GM12878 (cell line): ENCODE results near the gene GLIPR1L1. TPM values are rescaled to one million over a fixed set of nuclear protein-coding genes. Genes with fewer than 3 reads are reported as not detected.

Experiments
- ATF2 ChIP-seq: IDR thresholded peaks from 2 replicates; pipeline ENCODE4 v1.6.1; 2012; ENCODE audit warnings: low read length, inconsistent platforms
- ATF3 ChIP-seq: IDR thresholded peaks from 2 replicates; pipeline ENCODE4 v1.6.1; 2011; ENCODE audit warnings: low read depth, mild to moderate bottlenecking, low read length, moderate library complexity, borderline replicate concordance; ENCODE audit errors: extremely low read depth
- ATF7 ChIP-seq: fragments of 450-650 bp; IDR thresholded peaks from 2 replicates; pipeline ENCODE4 v1.6.1; 2016; ENCODE audit warnings: low read depth, mild to moderate bottlenecking
- BMI1 ChIP-seq: fragments of 450-650 bp; IDR thresholded peaks from 2 replicates; pipeline ENCODE4 v1.6.1; 2016; ENCODE audit warnings: mild to moderate bottlenecking, moderate library complexity, borderline replicate concordance
- CBX3 ChIP-seq: fragments of 200-600 bp; sonication (generic); IDR thresholded peaks from 2 replicates; pipeline ENCODE4 v1.6.1; 2016; ENCODE audit warnings: low read depth, borderline replicate concordance
- CREB1 ChIP-seq: IDR thresholded peaks from 2 replicates; pipeline ENCODE4 v1.6.1; 2012; ENCODE audit warnings: low read depth, mild to moderate bottlenecking, inconsistent platforms
- HDGF ChIP-seq: fragments of 450-650 bp; IDR thresholded peaks from 2 replicates; pipeline ENCODE4 v1.6.1; 2016; ENCODE audit warnings: antibody characterized with exemption
- JUNB ChIP-seq: IDR thresholded peaks from 2 replicates; pipeline ENCODE4 v1.6.1; 2016; ENCODE audit warnings: antibody characterized with exemption, mild to moderate bottlenecking
- KAT2A ChIP-seq: conservative IDR thresholded peaks from 2 replicates; pipeline ENCODE4 v1.6.1; 2011; ENCODE audit warnings: low read depth, low read length; ENCODE audit not compliant: control insufficient read depth
- MEF2A ChIP-seq: IDR thresholded peaks from 2 replicates; pipeline ENCODE4 v1.6.1; 2011; ENCODE audit warnings: low read depth, mild to moderate bottlenecking, low read length, moderate library complexity; ENCODE audit not compliant: insufficient read depth
- MLLT1 ChIP-seq: fragments of 450-650 bp; IDR thresholded peaks from 2 replicates; pipeline ENCODE4 v1.6.1; 2016; ENCODE audit warnings: mild to moderate bottlenecking
- MYC ChIP-seq: IDR thresholded peaks from 2 replicates; pipeline ENCODE4 v1.6.1; 2011; ENCODE audit warnings: mild to moderate bottlenecking, low read length, moderate library complexity, inconsistent platforms; ENCODE audit not compliant: insufficient read depth, insufficient replicate concordance, insufficient read length, severe bottlenecking
- NFYA ChIP-seq: IDR thresholded peaks from 2 replicates; pipeline ENCODE4 v1.6.1; 2011; ENCODE audit warnings: low read depth, mild to moderate bottlenecking, low read length, improper control_type of control experiment, borderline replicate concordance
- RAD51 ChIP-seq: fragments of 450-650 bp; IDR thresholded peaks from 2 replicates; pipeline ENCODE4 v1.6.1; 2016; ENCODE audit warnings: moderate library complexity, mild to moderate bottlenecking, inconsistent platforms
- RCOR1 ChIP-seq: conservative IDR thresholded peaks from 2 replicates; pipeline ENCODE4 v1.6.1; 2012; ENCODE audit warnings: low read depth, low read length, improper control_type of control experiment
- RELA ChIP-seq: fragments of 450-650 bp; IDR thresholded peaks from 2 replicates; pipeline ENCODE4 v1.8.0; 2014; ENCODE audit warnings: borderline replicate concordance; ENCODE audit not compliant: partially characterized antibody
- SMAD1 ChIP-seq: fragments of 450-650 bp; IDR thresholded peaks from 2 replicates; pipeline ENCODE4 v1.6.1; 2018; ENCODE audit warnings: mild to moderate bottlenecking, low read depth; ENCODE audit not compliant: partially characterized antibody
- SMC3 ChIP-seq: IDR thresholded peaks from 2 replicates; pipeline ENCODE4 v1.6.1; 2011; ENCODE audit warnings: low read length, improper control_type of control experiment, borderline replicate concordance
- TAF1 ChIP-seq: IDR thresholded peaks from 2 replicates; pipeline ENCODE4 v1.6.1; 2011; ENCODE audit warnings: mild to moderate bottlenecking, low read depth, low read length, borderline replicate concordance
- TBL1XR1 ChIP-seq: IDR thresholded peaks from 2 replicates; pipeline ENCODE4 v1.6.1; 2012; ENCODE audit warnings: low read depth, low read length, improper control_type of control experiment
- TCF7 ChIP-seq: IDR thresholded peaks from 2 replicates; pipeline ENCODE4 v1.6.1; 2014; ENCODE audit warnings: antibody characterized with exemption, borderline replicate concordance
- WRNIP1 ChIP-seq: IDR thresholded peaks from 2 replicates; pipeline ENCODE4 v1.6.1; 2011; ENCODE audit warnings: low read depth, low read length, improper control_type of control experiment, borderline replicate concordance
- ZNF592 ChIP-seq: fragments of 450-650 bp; IDR thresholded peaks from 2 replicates; pipeline ENCODE4 v1.6.1; 2017; ENCODE audit warnings: mild to moderate bottlenecking, moderate library complexity
- polyA plus RNA-seq, 11 experiments: library from polyadenylated mRNA; depleted of rRNA in 4 of 11; unstranded in 6 of 11; stranded (reverse) in 5 of 11; fragments of >200 nt; fragmentation: Nextera tagmentation in 4 of 11; fragmentation: Illumina TruSeq in 1 of 11; extraction: Ambion mirVana in 4 of 11; extraction: Trizol in 1 of 11; gene quantifications; 1 replicate in 1 of 11; 2 replicates in 10 of 11; pipeline versions ENCODE4 v1.2.1 to v1.2.3, GENCODE V29; 2011 to 2016; ENCODE audit warnings: inconsistent platforms in 2 of 11, missing spikeins in 2 of 11, low read depth in 1 of 11
- total RNA-seq, 4 experiments: library from RNA; depleted of rRNA in 3 of 4; stranded (reverse); fragments of >200 nt in 3 of 4; fragmentation: Illumina TruSeq in 1 of 4; extraction: Trizol in 1 of 4; gene quantifications; 2 replicates each; pipeline versions ENCODE4 v1.2.1 to v1.2.3, GENCODE V29; 2013 to 2021

Gene GLIPR1L1
- total and polyA plus RNA-seq, 10 of the 15 experiments (the other 5 are each of a cell fraction or from before 2014, with no cell fraction given): 0.10 to 0.47 (median 0.13) TPM; not detected in 7

GRCh38 chr12:75329918-75330826 lies 4.3 kb upstream of the GLIPR1L1 start, which contains the start of gene CAPS2 (continued):
- 0 out of 2 replicates have a peak, but pooled peaks have one; percentile 43 for TF ChIP-seq MLLT1
- 0 out of 2 replicates have a peak, but pooled peaks have one; percentile 15 for TF ChIP-seq TBL1XR1
- no peak for TF ChIP-seq RAD51
- TF ChIP-seq TAF1: no peak
- TF ChIP-seq CREB1: peak; percentile 76
- no peak for TF ChIP-seq JUNB
- TF ChIP-seq SMC3: no peak
- TF ChIP-seq MEF2A: peak; percentile 79; the same call in 1 of the 2 replicates
- no peak for TF ChIP-seq RCOR1
- no peak for TF ChIP-seq HDGF
- no peak for TF ChIP-seq SMAD1
- TF ChIP-seq TCF7: no peak
- no peak for TF ChIP-seq ATF7
- TF ChIP-seq ATF2: peak; percentile 62; the same call in 1 of the 2 replicates
- TF ChIP-seq KAT2A: no peak
- TF ChIP-seq WRNIP1: no peak
- no peak for TF ChIP-seq CBX3
- no peak for TF ChIP-seq ZNF592
- no peak for TF ChIP-seq ATF3
- no peak for TF ChIP-seq RELA
- no peak for TF ChIP-seq NFYA
- TF ChIP-seq BMI1: peak; percentile 53; the same call in 1 of the 2 replicates
- TF ChIP-seq MYC: no peak
